GM23338 (cell line): ENCODE results near the gene GNB5. TPM values are rescaled to one million over a fixed set of nuclear protein-coding genes. Genes with fewer than 3 reads are reported as not detected.

Experiments
- ATAC-seq: fragments of 200-7000 bp; cut with Tn5 transposase; 3 replicates; pipeline ENCODE4 v1.9.1; 2020
- DNase-seq: peaks from one replicate; pipeline ENCODE4 v3.0.0-alpha.2; 2015; ENCODE audit warnings: low spot score
- H2AFZ ChIP-seq: fragments of 200-600 bp; sonication (generic); 2 replicates; pipeline ENCODE4 v1.8.0; 2016; ENCODE audit warnings: antibody characterized with exemption, mild to moderate bottlenecking, moderate library complexity
- H3F3A ChIP-seq: fragments of 200-600 bp; sonication (generic); replicated peaks from 2 replicates; pipeline ENCODE4 v1.8.0; 2017; ENCODE audit warnings: antibody characterized with exemption, mixed run types, low read depth
- H3K27ac ChIP-seq: fragments of 200-600 bp; sonication (generic); 2 replicates; pipeline ENCODE4 v1.6.1; 2016; ENCODE audit warnings: low read depth
- H3K27me3 ChIP-seq: fragments of 200-600 bp; sonication (generic); 2 replicates; pipeline ENCODE4 v1.8.0; 2016; ENCODE audit warnings: mild to moderate bottlenecking, mixed run types, moderate library complexity; ENCODE audit not compliant: insufficient read depth
- H3K36me3 ChIP-seq: fragments of 200-600 bp; sonication (generic); 2 replicates; pipeline ENCODE4 v1.8.0; 2016; ENCODE audit warnings: mild to moderate bottlenecking; ENCODE audit not compliant: insufficient read depth
- H3K4me1 ChIP-seq: fragments of 200-600 bp; sonication (generic); 2 replicates; pipeline ENCODE4 v1.8.0; 2016; ENCODE audit warnings: mild to moderate bottlenecking, moderate library complexity; ENCODE audit not compliant: insufficient read depth
- H3K4me2 ChIP-seq: fragments of 200-600 bp; sonication (generic); 2 replicates; pipeline ENCODE4 v1.7.1; 2017; ENCODE audit warnings: mixed run types
- H3K4me3 ChIP-seq: fragments of 200-600 bp; sonication (generic); 2 replicates; pipeline ENCODE4 v1.6.1; 2016; ENCODE audit warnings: mixed run types
- H3K79me2 ChIP-seq: fragments of 200-600 bp; sonication (generic); replicated peaks from 2 replicates; pipeline ENCODE4 v1.8.0; 2017; ENCODE audit warnings: mild to moderate bottlenecking; ENCODE audit not compliant: insufficient read depth
- H3K9me2 ChIP-seq: fragments of 200-600 bp; sonication (generic); 2 replicates; pipeline ENCODE4 v1.8.0; 2017; ENCODE audit not compliant: insufficient read depth
- H4K20me1 ChIP-seq: fragments of 200-600 bp; sonication (generic); replicated peaks from 2 replicates; pipeline ENCODE4 v1.8.0; 2017; ENCODE audit warnings: mild to moderate bottlenecking; ENCODE audit not compliant: insufficient read depth
- H3K27ac Mint-ChIP-seq: 2 replicates; pipeline ENCODE4 v1.8.0; 2020; ENCODE audit warnings: inconsistent platforms, mild to moderate bottlenecking, moderate library complexity, mixed read lengths
- H3K27me3 Mint-ChIP-seq: 3 replicates; pipeline ENCODE4 v1.8.0; 2022; ENCODE audit warnings: low read depth, mild to moderate bottlenecking, moderate library complexity, mixed read lengths, inconsistent platforms; ENCODE audit not compliant: insufficient read depth, poor library complexity
- H3K36me3 Mint-ChIP-seq: 3 replicates; pipeline ENCODE4 v1.8.0; 2021; ENCODE audit warnings: low read depth, mild to moderate bottlenecking, inconsistent platforms, moderate library complexity, mixed read lengths
- H3K4me1 Mint-ChIP-seq: 3 replicates; pipeline ENCODE4 v1.8.0; 2020; ENCODE audit warnings: mild to moderate bottlenecking, inconsistent platforms, mixed read lengths
- H3K4me3 Mint-ChIP-seq: 3 replicates; pipeline ENCODE4 v1.8.0; 2021; ENCODE audit warnings: moderate library complexity, mild to moderate bottlenecking, inconsistent platforms, mixed read lengths
- H3K9me3 Mint-ChIP-seq: 3 replicates; pipeline ENCODE4 v1.8.0; 2020; ENCODE audit warnings: moderate library complexity, mild to moderate bottlenecking, inconsistent platforms, mixed read lengths
- EZH2phosphoT487 ChIP-seq: fragments of 200-600 bp; sonication (generic); IDR thresholded peaks from one replicate; pipeline ENCODE4 v1.8.1; 2018; ENCODE audit warnings: antibody characterized with exemption; ENCODE audit not compliant: unreplicated experiment
- POLR2AphosphoS5 ChIP-seq: IDR thresholded peaks from 2 replicates; pipeline ENCODE4 v1.6.1; 2016; ENCODE audit warnings: antibody characterized with exemption, low read depth
- REST ChIP-seq: IDR thresholded peaks from one replicate; pipeline ENCODE4 v1.6.1; 2018; ENCODE audit warnings: antibody characterized with exemption; ENCODE audit not compliant: unreplicated experiment
- STAT1 ChIP-seq: IDR thresholded peaks from one replicate; pipeline ENCODE4 v1.6.1; 2016; ENCODE audit warnings: antibody characterized with exemption; ENCODE audit not compliant: unreplicated experiment
- ZNF331 ChIP-seq: fragments of 250-450 bp; sonication (Bioruptor Pico); IDR thresholded peaks from 2 replicates; pipeline ENCODE4 v1.5.0; 2020; ENCODE audit warnings: low read depth, mild to moderate bottlenecking, moderate library complexity
- ZNF462 ChIP-seq: fragments of 250-450 bp; sonication (Bioruptor Pico); IDR thresholded peaks from 2 replicates; pipeline ENCODE4 v1.5.0; 2020; ENCODE audit warnings: mild to moderate bottlenecking, moderate library complexity
- polyA plus RNA-seq: library from polyadenylated mRNA; unstranded; fragments of >200 nt; fragmentation: Nextera tagmentation; extraction: Ambion mirVana; gene quantifications from 2 replicates; pipeline ENCODE4 v1.2.1, GENCODE V29; 2016
- total RNA-seq: library from RNA; depleted of rRNA; stranded (reverse); fragments of >200 nt; shearing (Covaris generic); gene quantifications from 2 replicates; pipeline ENCODE4 v1.2.3, GENCODE V29; 2014

Gene GNB5
- total and polyA plus RNA-seq, 2 experiments from 2014 or later = 23.0 to 40.8 TPM

GRCh38 chr15:52099651-52100272 lies 91.4 kb downstream of the GNB5 start:
- Histone ChIP-seq H4K20me1 (no peaks in the 10 kb centered on the region), H3K79me2 (no peaks in the 10 kb centered on the region), H3K27ac (no peak overlapping the region), H3K9me2 (no peaks in the 10 kb centered on the region), H3K4me2 (no peak overlapping the region), H3K27me3 (no peaks in the 10 kb centered on the region), H3K36me3 (no peaks in the 10 kb centered on the region), H3K4me1 (no peaks in the 10 kb centered on the region), H2AFZ (no peak overlapping the region), H3F3A (no peaks in the 10 kb centered on the region), H3K4me3 (no peak overlapping the region)
- TF ChIP-seq EZH2phosphoT487 (no peak), ZNF462 (no peak), STAT1 (no peak), REST (no peak), POLR2AphosphoS5 (no peak), ZNF331 (CRISPR knock-in tag) (no peak)
- Mint-ChIP-seq H3K27ac (no peak overlapping the region), H3K9me3 (no peaks in the 10 kb centered on the region), H3K4me1 (no peaks in the 10 kb centered on the region; the same call in 2 of the 3 replicates), H3K27me3 (peaks cover under 1% of the 10 kb centered on the region), H3K4me3 (no peak overlapping the region), H3K36me3 (no peaks in the 10 kb centered on the region)
- DNase-seq (no peak), ATAC-seq (no peak)
